Heart right ventricle (tissue), 16 donors: Measurements from ENCODE around the gene PPP1R16B. TPM values are rescaled to one million over a fixed set of nuclear protein-coding genes. Genes with fewer than 3 reads are reported as not detected.

Source experiments
- ATAC-seq, 8 donors: fragments of 200-7000 bp; cut with Tn5 transposase; one replicate each; pipeline ENCODE4 v1.9.1; 2020; ENCODE audit warnings: mild to moderate bottlenecking in 8 of 8, moderate library complexity in 8 of 8, moderate number of reproducible peaks in 1 of 8
- DNase-seq, 2 donors: peaks; one replicate each; pipeline ENCODE4 v3.0.0-alpha.2; 2020
- H3K27ac ChIP-seq, 10 donors: fragments of 200-600 bp; sonication (generic) in 2 of 10; one replicate each; pipeline versions ENCODE4 v1.5.0 to v1.8.0; 2020 to 2022; ENCODE audit warnings: mild to moderate bottlenecking in 3 of 10
- H3K27me3 ChIP-seq, 7 donors: fragments of 200-600 bp; one replicate each; pipeline ENCODE4 v1.8.0; 2021 to 2022; ENCODE audit warnings: mild to moderate bottlenecking in 2 of 7
- H3K36me3 ChIP-seq, 9 donors: fragments of 200-600 bp; sonication (generic) in 1 of 9; one replicate each; pipeline versions ENCODE4 v1.5.0 to v1.8.0; 2020 to 2022; ENCODE audit warnings: mild to moderate bottlenecking in 2 of 9
- H3K4me1 ChIP-seq, 9 donors: fragments of 200-600 bp; sonication (generic) in 1 of 9; one replicate each; pipeline versions ENCODE4 v1.5.0 to v1.8.0; 2020 to 2022; ENCODE audit warnings: mild to moderate bottlenecking in 4 of 9
- H3K4me3 ChIP-seq, 10 donors: fragments of 200-600 bp; sonication (generic) in 2 of 10; one replicate each; pipeline versions ENCODE4 v1.5.0 to v1.8.0; 2020 to 2022; ENCODE audit warnings: mild to moderate bottlenecking in 7 of 10, moderate library complexity in 2 of 10
- H3K9me3 ChIP-seq, 11 donors: fragments of 200-600 bp in 10 of 11; sonication (generic) in 2 of 11; one replicate each; pipeline versions ENCODE4 v1.5.0 to v1.8.0; 2013 to 2022; ENCODE audit warnings: mild to moderate bottlenecking in 2 of 11, control low read depth in 1 of 11, moderate library complexity in 1 of 11
- CTCF ChIP-seq, 9 donors: fragments of 200-600 bp; sonication (generic) in 2 of 9; IDR thresholded peaks; one replicate each; pipeline versions ENCODE4 v1.5.0 to v1.8.0; 2021 to 2022; ENCODE audit warnings: antibody characterized with exemption in 9 of 9, mild to moderate bottlenecking in 5 of 9, moderate library complexity in 1 of 9
- WGBS, 2 donors: extraction: QIAGEN DNeasy Blood & Tissue Kit; methylation state at CpG; one replicate each; pipeline ENCODE4 v1.1.7; 2013; ENCODE audit warnings: inconsistent platforms in 1 of 2; 5-methylcytosine and 5-hydroxymethylcytosine counted together
- intact Hi-C, 10 donors: fragments of 100-400 bp; cut with DNase I; formaldehyde crosslinking; loops; one replicate each; pipeline versions ENCODE4 v1.11.1 to v1.14.2; 2022
- polyA plus RNA-seq, 2 donors: library from polyadenylated mRNA; stranded (reverse); fragments of 200-250 nt; gene quantifications; one replicate each; pipeline ENCODE4 v1.2.3, GENCODE V29; 2013
- total RNA-seq, 10 donors: library from RNA; stranded (reverse); fragmentation: NEBNext Ultra II Directional in 3 of 10; extraction: Animal tissue kit (Norgen Biotek cat#: 25700) in 3 of 10; gene quantifications; one replicate each; pipeline versions ENCODE4 v1.2.1 to v1.2.4, GENCODE V29; 2021 to 2023
- donor health status: Arrhythmogenic right ventricular cardiomyopathy.
- donor health status: ischemic (EF 13 %, LVEDD 7.1; RV severe dilation, severe dysfunction).
- donor health status: healthy with polysubstance abuse.
- donor health status: DM: no; HTN: yes; CAD: no.
- donor health status: DM: no; HTN: no; CAD: no.
- donor health status: ischemic (EF 25% LVEDD 6.9; RV normal size, moderate dysfunction).
- donor health status: ischemic (EF 25% LVEDD 5.7; RV mildly dilated, moderate dysfunction).
- donor health status: healthy.
- donor health status: DM: yes; HTN: yes; CAD: no.
- donor health status: Ischemic cardiomyopathy.
- donor health status: ischemic (EF 35%, LVEDD 5.7; RV mildly dilated, moderate dysfunction).
- donor health status: nonischemic (EF 11% LVEDD 7.7; RV severe dilation, severe dysfunction).
- donor health status: DM: yes; HTN: yes; CAD: no.
- donor health status: PGD.
- donor health status: ischemic (EF 29% LVEDD 5.4; RV normal size, mild dysfunction).
- donor health status: nonischemic (EF 23%, LVEDD 6.1; RV moderate dilation, normal function).

PPP1R16B gene
- total and polyA plus RNA-seq, 12 donors: 2.5 to 13.8 (median 5.8) TPM

- Histone ChIP-seq H3K36me3 (peaks cover 0 to 51% (median 0%) of the 10 kb centered on the region in 9 donors), H3K27ac (no peak overlapping the region), H3K9me3 (no peaks in the 10 kb centered on the region), H3K4me1 (no peaks in the 10 kb centered on the region), H3K4me3 (no peak overlapping the region), H3K27me3 (no peaks in the 10 kb centered on the region)
- intact Hi-C loops: no loop called here
- no peak for ATAC-seq
- no peak for DNase-seq
- no peak for TF ChIP-seq CTCF (IDR thresholded peaks at IDR 0.05)
- 96 to 98% methylated on average over 3 of the region's 3 CpGs for WGBS, 2 donors
These were observed 139.5 kb downstream of the PPP1R16B start for GRCh38 chr20:38945012-38945411.

DNA sequence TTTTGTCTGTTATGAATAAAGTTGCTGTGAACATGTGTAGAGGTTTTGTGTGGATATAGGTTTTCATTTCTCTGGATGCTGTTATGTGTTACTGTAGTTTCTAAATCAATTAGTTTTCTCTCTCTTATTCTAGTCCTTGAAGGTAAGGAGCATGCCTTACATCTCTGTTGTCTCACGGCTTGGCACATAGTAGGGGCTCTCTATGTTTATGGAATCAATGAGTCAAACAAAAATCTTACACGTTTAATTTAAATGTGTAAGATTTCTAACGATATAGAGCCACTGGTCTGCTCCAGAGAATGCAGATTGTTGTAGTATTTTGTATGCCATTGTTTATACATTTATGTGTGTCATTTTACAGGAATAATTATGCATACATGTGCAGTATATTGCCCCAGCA lies 141.3 kb downstream of the PPP1R16B start:
- whole genome bisulfite sequencing, 2 donors: 95% methylated on average over 3 of the region's 3 CpGs
- no peak for TF ChIP-seq CTCF (IDR thresholded peaks at IDR 0.05)
- intact Hi-C loops: no loop called here
- H3K9me3 ChIP-seq: no peaks in the 10 kb centered on the region
- no peak overlapping the region for H3K4me3 ChIP-seq
- no peaks in the 10 kb centered on the region for H3K4me1 ChIP-seq
- no peak overlapping the region for H3K27ac ChIP-seq
- ATAC-seq (no peak), DNase-seq (no peak)
- H3K36me3 ChIP-seq: peaks cover 0 to 58% (median 0%) of the 10 kb centered on the region in 9 donors
- no peaks in the 10 kb centered on the region for H3K27me3 ChIP-seq

- H3K27ac ChIP-seq: no peak overlapping the region
- H3K9me3 ChIP-seq: no peaks in the 10 kb centered on the region
- no peak for DNase-seq
- no peaks in the 10 kb centered on the region for H3K27me3 ChIP-seq
- ATAC-seq: no peak
- intact Hi-C loops: no loop called here
- peaks cover 0 to 58% (median 0%) of the 10 kb centered on the region in 9 donors for H3K36me3 ChIP-seq
- H3K4me1 ChIP-seq: no peaks in the 10 kb centered on the region
- no peak for TF ChIP-seq CTCF (IDR thresholded peaks at IDR 0.05)
- no peak overlapping the region for H3K4me3 ChIP-seq
- WGBS, 2 donors: 85 to 89% methylated on average over 7 of the region's 7 CpGs
These were observed 142.4 kb downstream of the PPP1R16B start for GRCh38 chr20:38947931-38948362.

DNA sequence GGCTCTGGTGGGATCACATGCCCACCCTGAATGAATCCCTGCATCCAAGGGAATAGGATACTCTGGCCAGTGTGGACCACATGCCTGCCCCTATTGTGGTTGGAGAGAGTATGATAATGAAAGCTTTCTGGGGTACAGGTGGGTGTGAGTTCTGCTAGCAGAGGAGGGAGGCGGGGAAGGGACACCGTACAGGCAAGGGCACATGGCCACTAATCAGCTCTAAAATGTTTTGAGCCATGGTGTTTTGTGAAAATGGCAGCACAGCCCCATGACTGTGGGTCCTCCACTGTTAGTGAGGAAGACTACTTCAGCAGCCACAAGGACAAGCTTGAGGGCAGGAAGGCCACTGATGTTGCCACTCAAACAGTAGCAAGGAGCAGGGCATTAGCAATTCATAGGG lies 144.8 kb downstream of the PPP1R16B start:
- Histone ChIP-seq H3K27me3 (no peaks in the 10 kb centered on the region), H3K9me3 (no peaks in the 10 kb centered on the region), H3K27ac (no peak overlapping the region), H3K4me3 (no peak overlapping the region), H3K36me3 (peaks cover 0 to 49% (median 0%) of the 10 kb centered on the region in 9 donors), H3K4me1 (no peaks in the 10 kb centered on the region)
- no peak for ATAC-seq
- TF ChIP-seq CTCF (IDR thresholded peaks at IDR 0.05): no peak
- WGBS, 2 donors: 78 to 96% methylated on average over 2 of the region's 2 CpGs
- intact Hi-C loops: no loop called here
- DNase-seq: no peak
